GM19351 (cell line): Measurements from ENCODE around the gene ETHE1.
A peak's percentile ranks its signal among the peaks of the same experiment; 100 is the strongest.

ENCODE experiments used
- ATAC-seq: cut with Tn5 transposase; IDR thresholded peaks from one replicate; pipeline ENCODE4 v1.9.1; 2021; ENCODE audit warnings: mild to moderate bottlenecking, moderate library complexity; ENCODE audit not compliant: unreplicated experiment

ETHE1 gene, protein sequence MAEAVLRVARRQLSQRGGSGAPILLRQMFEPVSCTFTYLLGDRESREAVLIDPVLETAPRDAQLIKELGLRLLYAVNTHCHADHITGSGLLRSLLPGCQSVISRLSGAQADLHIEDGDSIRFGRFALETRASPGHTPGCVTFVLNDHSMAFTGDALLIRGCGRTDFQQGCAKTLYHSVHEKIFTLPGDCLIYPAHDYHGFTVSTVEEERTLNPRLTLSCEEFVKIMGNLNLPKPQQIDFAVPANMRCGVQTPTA

DNA sequence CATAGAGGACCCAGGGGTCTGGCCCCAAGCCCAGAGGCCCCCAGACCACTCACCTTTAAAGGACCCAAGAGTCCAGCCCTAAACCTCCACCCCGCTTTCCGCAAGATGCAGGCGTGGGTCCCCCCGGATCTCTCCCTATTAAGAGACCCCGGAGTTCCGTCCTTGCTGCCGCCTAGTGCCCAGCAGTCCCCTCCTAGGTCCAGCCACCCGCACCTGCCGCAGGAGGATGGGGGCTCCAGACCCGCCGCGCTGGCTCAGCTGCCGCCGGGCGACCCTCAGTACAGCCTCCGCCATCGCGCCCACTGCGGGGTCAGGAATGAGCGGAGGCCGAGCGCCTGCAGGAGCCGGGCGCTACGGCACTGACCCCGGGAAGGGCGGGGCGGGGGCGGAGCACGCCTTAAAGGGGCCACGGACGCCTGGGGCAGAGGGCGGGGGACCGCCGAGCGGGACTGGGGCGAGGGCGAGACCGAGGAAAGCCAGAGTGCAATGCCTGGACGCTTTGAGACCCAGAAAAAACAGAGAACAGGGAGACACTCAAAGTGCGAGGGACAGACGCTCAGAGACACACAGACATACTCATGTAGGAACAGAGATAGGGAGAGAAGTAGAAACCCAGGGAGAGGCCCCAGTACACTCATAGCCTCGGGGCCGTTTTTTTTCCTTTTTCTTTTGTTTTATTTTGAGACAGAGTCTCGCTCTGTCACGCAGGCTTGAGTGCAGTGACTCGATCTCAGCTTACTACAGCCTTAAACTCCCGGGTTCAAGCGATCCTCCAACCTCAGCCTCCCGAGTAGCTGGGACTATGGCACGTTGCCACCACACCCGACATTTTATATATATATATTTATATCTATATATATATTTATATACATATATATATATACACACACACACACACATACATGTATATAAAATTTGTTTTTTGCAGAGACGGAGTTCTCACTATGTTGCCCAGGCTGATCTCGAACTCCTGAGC is at the start of gene ETHE1:
Gene ETHE1, minus strand, starts transcription at position 318 of the 976 bp plus-strand sequence. Its CDS starts 24 bp downstream, at position 294.
- peak; percentile 72 for ATAC-seq

- ATAC-seq: no peak
Observed at GRCh38 chr19:43575955-43576878, 49.2 kb upstream of the ETHE1 start.

DNA sequence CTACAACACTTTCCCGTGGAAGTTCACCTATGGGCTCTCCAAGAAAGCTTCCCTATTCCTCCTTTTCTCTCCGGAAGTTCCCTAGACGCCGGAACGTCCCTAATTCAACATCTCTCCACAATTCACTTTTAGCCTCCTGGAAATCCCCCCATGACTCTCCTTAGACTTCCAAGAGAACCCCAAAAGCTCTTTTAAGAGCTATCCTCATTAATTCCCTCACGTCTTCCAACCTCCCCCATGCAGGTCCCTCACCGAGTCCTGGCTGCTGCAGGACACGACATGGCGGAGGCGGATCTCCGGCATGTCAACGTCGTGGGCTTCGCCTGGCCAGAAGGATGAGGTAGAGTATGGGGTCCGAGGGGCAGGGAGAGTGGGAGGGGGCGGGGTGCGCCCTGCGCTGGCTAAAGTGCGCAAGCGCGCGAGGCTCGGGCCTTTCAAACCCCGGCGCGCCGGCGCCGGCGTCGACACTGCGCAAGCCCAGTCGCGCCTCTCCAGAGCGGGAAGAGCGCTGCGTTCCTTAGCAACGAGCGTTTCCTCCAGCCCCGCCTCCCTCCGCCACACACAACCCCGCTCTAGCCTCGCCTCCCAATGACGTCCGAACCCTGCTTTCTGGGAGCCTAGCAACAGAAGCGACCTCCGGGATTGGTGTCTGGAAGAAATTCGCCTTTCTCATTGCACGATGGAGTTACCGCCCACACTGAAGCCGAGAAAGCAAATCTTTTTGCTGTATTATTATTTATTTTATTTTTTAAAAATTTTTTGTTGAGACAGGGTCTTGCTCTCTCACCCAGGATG is 48.4 kb upstream of the ETHE1 start, which contains the start of the genes PINLYP and XRCC1:
Gene PINLYP, plus strand, starts transcription at position 646 of the 795 bp plus-strand sequence. CDS start 1,391 bp downstream, outside the sequence.
Gene XRCC1, minus strand, starts transcription at position 372 of the 795 bp plus-strand sequence. Its CDS starts 69 bp downstream, at position 303.
- ATAC-seq: peak; percentile 99

GRCh38 chr19:43574424-43575155 is 47.6 kb upstream of the ETHE1 start:
- ATAC-seq: no peak

DNA sequence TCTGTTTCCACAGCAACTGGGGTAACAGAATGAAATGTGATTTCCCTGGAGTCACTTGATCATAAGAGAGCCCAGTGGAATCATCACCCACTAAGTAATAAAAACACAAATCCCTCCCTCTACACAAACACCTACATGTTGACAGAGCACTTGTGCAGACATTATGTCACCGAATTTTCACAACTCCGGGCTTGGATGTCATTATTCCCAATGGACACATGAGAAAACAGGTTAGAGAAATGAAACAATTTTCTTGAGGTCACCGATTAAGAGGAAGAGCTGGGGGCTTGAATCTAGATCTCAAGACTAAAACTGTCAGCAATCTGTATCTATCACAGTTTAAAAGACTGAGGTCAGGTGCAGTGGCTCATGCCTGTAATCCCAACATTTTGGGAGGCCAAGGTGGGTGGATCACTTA is 45.2 kb upstream of the ETHE1 start:
- no peak for ATAC-seq

DNA sequence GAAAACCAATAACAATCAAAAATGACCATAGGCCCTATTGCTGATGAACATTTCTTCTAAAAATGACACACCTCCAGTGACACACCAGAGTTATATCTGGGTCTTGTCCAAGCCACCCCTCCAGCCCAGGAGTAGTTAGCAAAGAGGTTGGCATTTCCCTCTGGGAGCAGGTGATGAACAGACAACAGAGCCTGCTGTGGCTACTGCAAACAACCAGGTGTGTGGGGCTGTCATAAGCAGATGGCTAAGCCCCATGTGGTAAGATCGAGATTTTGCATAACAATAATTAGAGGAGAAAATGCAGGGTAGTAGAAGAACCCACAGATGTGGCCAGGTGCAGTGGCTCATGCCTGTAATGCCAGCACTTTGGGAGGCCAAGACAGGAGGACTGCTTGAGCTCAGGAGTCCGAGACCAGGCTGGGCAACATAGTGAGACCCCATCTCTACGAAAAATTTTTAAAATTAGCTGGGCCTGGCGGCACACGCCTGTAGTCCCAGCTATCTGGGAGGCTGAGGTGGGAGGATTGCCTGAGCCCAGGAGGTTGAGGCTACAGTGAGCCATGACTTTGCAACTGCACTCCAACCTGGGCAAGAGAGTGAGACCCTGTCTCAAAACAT is 43.3 kb upstream of the ETHE1 start:
- ATAC-seq: no peak

- no peak for ATAC-seq
Observed at GRCh38 chr19:43569657-43570056, 42.7 kb upstream of the ETHE1 start.

GRCh38 chr19:43564800-43565199 is 37.8 kb upstream of the ETHE1 start:
- ATAC-seq: no peak

- ATAC-seq: no peak
Observed at GRCh38 chr19:43563816-43564457, 36.9 kb upstream of the ETHE1 start.

DNA sequence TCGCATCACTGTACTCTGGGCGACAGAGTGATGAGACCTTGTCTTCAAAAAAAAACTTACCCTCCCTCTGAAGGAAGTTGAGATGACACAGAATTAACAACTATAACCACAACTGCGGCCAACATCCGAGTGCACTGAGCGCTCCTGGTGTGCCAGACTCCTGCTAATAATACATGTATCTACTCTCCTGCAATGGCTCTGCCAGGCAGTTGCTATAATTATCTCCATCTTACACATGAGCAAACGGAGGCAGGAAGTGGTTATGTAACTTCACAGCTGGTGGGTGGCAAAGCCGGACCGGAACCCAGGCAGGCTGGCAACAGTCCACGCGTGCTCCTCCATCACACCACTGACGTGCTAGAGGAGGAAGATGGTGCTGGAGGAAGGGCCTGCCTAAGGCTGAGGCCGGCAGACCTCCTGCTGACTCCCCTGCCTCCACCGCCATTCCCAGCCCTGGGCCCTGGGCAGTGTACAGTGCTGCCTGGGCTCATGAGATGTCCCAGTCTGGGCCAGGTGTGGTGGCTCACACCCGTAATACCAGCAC is 35.8 kb upstream of the ETHE1 start:
- peak; percentile 70 for ATAC-seq

DNA sequence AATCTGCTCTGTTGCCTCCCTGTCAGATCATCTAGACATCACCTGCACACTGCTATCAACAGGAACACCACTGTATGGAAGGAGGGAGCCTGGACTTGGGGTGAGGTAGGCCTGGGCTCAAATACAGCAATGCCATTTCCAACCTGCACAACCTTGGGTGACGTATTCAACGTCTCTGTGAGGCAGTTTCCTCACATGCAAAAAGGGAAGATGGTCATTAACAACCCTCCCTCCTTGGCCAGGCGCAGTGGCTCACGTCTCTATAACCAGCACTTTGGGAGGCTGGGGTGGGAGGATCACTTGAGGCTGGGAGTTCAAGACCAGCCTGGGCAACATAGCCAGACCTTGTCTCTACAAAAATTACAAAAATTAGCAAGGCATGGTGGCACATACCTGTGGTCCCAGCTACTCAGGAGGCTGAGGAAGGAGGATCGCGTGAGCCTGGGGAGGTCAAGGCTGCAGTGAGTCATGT is 35.3 kb upstream of the ETHE1 start:
- ATAC-seq: no peak

DNA sequence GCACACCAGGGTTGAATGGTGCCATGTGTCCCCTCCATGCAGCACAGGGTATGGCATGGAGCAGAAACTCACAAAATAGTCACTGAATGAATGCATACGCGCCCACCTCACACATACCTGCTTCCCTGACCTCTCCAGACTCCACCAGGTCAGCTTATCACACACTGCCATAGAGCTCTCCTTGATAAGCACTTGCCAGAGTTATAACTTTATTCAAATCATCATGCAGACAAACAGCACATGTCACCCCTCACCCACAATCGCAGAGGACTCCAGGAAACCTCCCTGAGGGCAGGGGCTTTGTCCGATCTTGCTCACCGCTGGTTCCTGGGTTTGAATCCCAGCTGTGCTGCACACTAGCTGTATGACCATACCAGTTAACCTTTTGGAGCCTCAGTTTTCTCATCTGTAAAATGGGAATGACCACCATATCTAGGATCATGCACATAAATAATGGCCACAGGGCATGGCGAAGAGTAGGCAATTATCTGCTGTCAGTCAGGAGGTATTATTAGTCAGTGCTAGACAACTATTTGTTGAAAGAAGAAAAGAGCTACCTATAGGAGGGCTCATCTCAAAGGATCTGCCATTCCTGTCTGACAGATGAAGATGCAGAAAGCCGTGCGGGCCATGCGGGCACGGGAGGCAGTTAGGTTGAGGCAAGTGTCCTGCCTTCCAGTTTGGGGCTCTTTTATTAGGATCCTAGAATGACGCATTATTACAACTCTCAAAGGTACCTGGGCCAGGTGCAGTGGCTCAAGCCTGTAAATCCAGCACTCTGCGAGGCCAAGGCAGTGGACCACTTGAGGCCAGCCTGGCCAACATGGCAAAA is 34.4 kb upstream of the ETHE1 start:
- no peak for ATAC-seq

DNA sequence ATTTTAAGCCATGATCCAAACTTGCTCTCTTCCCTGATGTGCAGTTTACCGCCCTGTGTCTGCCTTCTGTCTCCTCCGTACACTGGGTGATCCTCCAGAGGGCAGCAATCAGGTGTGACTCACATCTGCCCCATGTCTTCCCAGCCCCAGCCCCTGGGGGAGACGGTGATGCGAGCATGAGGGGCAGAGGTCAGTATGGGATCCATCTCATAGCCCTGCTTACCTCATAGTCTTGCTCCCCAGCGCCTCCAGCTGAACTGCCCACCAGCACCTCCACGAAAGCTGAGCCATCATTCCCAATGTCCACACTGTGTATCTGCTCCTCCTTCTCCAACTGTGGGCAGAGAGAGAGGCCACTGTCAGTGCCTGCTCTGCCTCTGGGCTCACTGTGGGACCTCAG is 33.7 kb upstream of the ETHE1 start:
- no peak for ATAC-seq

DNA sequence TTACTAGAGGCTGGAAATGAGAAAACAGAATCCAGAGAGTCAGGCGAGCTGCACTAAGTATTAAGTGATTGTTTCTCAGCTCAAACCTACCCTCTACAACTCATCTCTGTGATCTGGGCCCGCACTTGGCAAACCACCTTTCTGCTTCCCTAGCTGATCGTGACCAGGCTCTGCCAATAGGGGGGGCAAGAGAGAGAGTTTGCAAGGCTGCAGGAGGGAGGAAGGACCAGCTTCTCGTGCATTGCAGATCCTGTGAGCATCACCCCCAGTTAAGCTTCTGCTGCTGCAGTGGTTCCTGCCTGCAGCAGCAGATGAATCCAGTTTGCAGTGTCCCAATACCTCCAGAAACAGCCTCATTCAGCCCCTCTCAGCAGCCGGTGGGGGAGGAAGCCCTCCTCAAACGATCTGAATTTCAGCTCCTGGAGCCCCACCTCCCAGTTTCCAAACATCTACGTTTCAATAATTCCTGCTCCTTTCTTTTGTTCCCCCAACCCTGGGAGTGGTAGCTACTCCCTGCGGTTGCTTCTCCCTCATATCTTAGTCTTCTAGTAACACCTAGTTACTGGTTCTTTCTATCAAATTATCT is 28.3 kb upstream of the ETHE1 start:
- no peak for ATAC-seq

DNA sequence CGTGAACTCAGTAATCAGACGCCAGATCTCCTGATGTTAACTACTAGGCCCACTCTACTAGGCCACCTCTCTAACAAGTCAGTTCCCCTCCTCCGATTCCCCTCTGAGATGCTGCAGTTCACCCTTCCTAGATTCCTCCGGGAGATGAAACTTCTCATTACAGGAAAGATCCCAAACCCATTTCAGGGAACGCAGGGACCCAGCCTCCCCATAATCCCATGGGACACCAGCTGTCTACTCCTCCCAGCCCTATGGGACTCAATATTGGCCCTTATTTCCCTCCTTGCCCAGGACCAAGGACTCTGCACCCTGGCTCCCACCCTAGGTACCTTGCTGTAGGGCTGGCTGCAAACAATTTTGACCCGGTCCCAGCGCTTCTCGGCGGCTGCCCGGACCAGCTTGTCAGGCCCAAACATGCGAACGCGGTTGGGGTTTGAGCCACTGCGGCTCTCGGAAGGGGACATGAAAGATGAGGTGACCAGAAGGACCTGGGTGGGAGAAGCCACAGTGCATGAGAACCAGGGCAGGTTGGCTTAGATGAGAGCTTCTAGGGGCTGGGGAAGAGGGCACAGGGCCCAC is 27.4 kb upstream of the ETHE1 start:
- no peak for ATAC-seq

- ATAC-seq: no peak
Observed at GRCh38 chr19:43553656-43554055, 26.7 kb upstream of the ETHE1 start.
